NCI-H1436 treated with DMSO at 0.1 percent for 48 hours (cell line): ENCODE measurements around the gene ARHGEF7.

Source experiments
- DNase-seq: peaks from one replicate; lab custom pipeline; 2025; lab: John Stamatoyannopoulos, UW

ARHGEF7 gene

DNA sequence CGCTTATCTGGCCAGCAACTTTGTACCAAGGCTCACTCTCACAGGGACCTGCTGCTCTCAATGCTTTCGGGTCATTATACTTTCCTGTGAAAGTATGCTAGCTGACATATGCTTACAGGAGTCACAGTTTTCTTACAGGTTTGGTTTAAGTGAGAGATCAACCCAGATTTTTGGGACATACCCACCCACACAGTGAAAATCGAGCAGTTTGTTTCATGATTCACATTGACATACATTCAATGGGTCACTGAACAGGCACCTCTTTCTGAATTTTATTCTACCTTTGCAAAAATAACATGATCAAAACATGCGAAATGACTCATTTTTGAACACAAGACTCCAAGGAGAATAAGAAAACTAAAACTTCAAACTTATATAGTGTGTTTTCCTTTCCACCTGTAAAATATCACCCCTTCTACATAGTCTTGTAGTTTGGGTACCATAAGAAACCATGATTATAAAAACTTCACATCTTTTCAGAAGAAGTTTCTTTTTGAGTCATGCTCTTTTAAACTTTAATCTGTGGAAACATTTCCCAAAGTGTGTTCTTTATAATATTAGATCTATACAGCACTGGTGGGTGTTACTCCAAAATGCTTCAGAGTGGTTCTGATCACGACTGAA lies 161.0 kb downstream of the ARHGEF7 start:
- DNase-seq, result no peak

GRCh38 chr13:111278258-111278657 lies 163.1 kb downstream of the ARHGEF7 start:
- no peak for DNase-seq

DNA sequence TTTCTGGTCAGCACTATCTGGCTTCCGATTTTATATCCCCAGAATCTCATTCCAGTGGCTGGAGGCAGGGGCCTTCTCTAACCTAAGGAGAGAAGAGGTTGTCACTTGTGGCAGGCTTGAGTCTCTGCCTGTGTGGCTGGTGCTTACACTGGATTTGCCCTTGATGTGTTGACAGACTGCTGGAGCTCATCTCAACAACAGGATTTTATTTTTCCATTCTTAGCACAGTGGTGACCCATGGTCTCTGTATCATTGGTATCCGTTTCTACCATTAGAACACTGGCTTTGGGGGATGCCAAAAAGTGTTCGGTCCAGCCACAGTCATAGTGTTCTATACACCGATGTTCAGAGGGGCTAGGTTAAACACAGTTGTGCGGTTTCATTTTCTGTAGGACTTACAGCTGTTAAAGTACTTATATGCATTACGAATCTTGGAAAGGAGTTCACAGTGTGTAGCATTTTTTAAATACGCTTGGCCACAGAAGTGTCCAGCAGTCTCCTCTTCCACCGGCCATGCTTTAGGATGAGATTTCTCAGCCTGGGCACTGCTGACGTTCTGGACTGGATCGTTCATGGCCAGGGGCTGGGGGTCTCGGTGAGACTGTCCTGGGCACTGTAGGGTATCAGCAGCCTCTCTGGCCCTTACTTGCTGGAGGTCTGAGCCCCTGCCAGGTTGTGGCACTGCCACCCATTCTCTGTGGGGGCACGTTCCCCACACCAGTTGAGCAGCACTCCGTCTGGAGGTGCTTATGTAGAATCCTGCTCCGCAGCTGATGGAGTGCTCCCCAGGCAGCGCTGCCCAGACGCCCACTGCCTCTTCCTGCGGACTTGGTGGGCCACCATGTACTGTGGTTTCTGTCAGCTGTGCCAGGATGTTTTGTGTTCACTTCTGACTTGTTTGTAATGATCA lies 163.9 kb downstream of the ARHGEF7 start:
- DNase-seq, result no peak

- no peak for DNase-seq
Observed at GRCh38 chr13:111280226-111280625, 165.1 kb downstream of the ARHGEF7 start.

DNA sequence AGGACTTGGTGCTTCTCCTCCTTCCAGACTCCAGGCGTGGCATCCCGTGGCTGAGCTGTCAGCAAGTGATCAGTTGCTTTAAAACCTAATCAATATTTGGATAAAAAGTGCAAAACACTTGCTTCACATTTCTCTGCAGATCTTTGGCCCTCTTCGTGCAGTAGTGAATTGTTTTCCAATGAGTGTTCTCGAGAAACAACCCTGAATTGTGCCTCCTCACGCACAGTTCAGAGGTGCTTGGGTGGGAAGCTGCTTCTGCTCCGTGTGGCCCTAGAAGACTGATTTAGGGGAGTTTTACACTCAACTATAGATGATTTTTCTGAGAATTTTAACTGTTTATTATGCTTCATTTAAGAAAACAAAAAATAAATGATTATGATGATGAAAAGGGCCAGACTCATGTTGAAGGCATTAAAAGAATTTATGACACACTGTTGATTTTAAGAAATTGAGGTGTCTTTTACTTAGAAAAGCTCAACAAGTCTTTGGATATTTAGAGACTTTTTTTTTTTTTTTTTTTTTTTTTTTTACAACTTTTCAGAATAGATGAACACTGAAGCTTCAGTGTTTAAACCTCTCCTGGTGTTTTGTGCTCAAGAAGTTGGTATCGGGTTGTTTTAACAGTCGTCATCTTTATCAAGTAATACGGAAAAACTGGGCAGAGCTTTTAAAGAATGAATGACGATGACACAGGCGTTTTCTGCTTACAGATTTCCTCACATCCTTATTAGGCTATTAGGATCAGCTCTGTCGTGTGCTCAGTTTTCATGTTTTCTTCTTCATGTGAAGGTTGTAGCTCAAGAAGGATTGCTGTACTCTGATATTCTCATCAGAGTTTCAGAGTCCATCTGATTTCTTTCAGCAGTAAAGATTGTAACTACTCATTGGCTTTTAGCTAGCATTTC lies 165.8 kb downstream of the ARHGEF7 start:
- DNase-seq, result no peak

GRCh38 chr13:111281751-111282311 lies 166.7 kb downstream of the ARHGEF7 start:
- no peak for DNase-seq

DNA sequence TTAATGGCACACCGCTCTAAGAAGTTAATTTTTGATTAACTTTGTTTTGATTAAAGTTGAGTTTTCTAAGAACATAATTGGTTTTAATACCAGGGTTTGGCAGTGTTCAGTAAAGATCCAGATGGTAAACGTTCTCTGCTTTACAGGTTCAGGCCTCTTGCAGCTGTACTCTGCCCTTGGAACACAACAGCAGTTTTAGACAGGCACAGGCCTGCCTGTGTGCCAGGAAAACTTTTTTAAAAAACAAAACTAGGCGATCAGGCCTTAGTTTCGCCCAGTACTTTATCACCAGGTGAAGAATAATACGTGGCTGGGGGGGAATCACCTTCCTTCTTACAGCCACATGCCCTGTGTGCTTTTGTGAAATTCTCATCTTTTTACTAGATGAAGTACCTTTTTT lies 167.3 kb downstream of the ARHGEF7 start:
- DNase-seq, result no peak

DNA sequence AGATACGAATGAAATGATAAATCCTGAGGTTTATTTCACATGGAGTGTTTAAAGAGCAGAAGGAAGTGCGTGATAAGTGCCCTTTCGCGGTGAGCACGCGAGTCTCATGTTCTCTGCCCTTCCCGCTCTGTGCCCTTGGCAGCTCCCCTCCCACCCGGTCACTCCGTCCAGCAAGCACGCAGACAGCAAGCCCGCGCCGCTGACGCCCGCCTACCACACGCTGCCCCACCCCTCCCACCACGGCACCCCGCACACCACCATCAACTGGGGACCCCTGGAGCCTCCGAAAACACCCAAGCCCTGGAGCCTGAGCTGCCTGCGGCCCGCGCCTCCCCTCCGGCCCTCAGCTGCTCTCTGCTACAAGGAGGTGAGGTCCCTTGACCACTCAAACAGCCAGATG lies 167.9 kb downstream of the ARHGEF7 start:
- no peak for DNase-seq

DNA sequence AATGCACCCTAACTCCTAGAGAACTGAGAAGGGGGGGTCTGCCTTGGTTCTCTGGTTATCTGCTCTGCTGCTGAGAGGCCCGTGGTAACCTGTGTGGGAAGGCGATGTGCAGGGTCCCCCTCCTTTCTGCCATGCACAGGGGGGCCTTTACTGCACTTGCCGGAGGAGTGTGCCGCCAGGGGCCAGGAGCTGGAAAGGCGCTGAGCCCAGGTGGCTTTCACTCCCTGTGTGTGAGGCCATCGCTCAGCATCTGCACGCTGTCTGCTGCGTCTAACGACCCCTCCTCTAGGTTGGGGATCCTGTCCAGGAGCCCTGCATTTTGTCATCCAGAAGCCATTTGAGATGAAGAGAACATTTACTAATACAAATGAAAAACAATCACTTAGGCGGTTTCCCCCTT lies 168.3 kb downstream of the ARHGEF7 start:
- no peak for DNase-seq

DNA sequence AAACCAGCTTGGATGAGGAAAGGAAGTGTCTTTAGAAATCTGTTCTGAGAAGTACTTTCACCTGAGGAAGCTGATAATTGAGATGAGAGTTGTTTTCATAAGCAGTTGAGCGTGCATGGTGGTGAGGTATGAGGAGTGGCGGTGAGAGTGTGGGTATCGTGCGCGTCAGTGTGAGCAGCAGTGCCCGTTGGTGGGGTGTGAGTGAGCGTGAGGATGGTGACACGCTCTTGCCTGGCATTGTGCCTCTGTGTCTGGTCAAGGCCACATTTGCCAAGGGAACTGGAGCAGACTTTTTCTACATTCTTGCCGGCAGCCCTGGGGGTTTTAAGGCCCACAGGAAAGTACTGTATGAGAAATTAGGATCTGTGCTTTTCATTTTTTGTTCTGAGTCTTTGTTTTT lies 168.9 kb downstream of the ARHGEF7 start:
- DNase-seq, result no peak

GRCh38 chr13:111284565-111284964 lies 169.5 kb downstream of the ARHGEF7 start:
- no peak for DNase-seq

DNA sequence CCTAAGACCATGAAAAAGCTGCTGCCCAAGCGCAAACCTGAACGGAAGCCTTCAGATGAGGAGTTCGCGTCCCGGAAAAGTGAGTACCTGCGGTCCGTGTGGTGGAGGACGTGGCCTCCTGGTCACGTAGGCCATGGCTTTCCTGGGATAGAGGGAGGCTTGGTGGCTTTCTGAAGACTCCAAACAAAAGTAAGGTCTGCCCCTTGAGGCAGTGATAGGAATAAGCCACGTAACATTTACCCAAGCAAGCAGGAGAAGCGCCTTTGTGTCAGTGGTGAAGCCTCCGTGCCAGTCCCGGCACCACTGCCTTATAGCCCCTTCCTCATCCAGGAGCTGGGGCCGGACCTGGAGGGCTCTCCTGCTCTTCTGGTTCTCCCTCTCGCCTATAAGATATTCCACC lies 171.1 kb downstream of the ARHGEF7 start:
- no peak for DNase-seq

DNA sequence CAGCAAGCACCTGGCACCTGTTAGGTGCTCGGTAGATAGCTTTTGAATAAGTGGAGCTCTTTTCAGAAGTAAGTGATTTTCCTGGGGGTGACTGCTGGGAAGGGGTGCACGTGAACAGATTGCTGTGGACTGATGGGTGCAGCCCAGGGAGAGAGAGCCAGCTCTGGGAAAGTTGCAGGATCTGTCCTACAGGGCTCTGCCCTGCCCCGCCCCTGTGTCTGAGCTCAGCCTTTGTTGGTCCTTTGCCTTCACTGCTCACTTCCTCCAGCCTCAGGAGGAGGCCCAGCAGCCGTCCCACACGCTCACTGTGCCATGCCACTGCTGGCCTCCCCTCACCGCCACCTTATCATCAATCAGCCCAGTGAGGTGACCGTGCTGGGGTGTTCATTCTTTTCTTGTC lies 171.6 kb downstream of the ARHGEF7 start:
- no peak for DNase-seq

DNA sequence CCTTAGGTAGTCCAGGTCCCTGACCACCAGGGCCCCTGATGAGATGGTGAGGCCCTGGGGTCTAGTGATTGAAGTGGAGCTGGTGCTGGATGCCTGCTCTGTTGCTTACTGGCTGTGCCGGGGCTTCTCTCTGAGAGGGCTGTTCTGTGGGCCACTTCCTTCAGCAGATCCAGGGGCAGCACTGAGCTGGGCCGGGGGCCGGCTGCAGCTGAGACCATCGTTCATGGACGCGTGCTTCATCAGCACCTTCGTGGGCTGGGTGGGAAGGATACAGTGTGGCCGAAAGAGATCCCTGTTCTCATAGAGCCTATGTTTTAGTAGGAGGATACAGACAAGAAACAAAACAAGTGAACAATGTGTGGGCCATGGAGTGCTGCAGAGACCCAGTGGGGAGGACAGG lies 172.1 kb downstream of the ARHGEF7 start:
- DNase-seq, result no peak

DNA sequence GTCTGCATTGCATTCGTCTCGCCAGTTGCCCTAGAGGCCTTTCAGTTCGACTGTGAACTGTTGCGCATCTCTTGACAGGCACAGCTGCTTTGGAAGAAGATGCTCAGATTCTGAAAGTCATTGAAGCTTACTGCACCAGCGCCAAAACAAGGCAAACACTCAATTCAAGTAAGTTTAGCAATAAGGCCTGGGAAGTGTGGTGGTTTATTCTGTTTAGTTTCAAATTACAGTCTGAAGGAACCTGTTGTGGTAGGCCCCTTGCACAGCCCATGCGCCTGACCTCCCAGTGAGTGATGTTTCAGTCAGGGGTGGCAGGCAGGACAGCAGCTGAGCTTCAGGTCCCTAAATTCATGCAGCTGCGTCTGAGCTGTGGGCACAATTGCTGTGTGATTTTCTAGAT lies 173.2 kb downstream of the ARHGEF7 start:
- no peak for DNase-seq

DNA sequence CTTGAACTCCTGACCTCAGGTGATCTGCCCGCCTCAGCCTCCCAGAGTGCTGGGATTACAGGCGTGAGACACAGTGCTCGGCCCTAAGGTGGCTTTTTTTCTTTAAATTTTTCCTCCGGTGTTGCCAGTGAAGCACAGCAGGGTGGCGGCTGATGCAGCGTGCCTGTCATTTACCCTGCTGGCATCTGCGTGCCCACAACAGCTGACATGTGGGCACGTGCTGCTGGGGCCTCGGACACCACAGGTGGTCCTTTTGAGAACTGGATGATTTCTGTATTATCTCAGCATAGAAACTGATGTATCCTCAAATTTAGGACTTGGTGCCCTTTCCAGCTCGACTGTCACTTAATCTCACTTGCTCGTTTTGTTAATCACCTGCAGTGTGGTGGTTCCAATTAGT lies 174.1 kb downstream of the ARHGEF7 start:
- DNase-seq, result no peak

- no peak for DNase-seq
Observed at GRCh38 chr13:111291908-111292307, 176.8 kb downstream of the ARHGEF7 start.

GRCh38 chr13:111292710-111293485 lies 177.8 kb downstream of the ARHGEF7 start:
- no peak for DNase-seq

GRCh38 chr13:111295886-111296285 lies 180.8 kb downstream of the ARHGEF7 start:
- no peak for DNase-seq

DNA sequence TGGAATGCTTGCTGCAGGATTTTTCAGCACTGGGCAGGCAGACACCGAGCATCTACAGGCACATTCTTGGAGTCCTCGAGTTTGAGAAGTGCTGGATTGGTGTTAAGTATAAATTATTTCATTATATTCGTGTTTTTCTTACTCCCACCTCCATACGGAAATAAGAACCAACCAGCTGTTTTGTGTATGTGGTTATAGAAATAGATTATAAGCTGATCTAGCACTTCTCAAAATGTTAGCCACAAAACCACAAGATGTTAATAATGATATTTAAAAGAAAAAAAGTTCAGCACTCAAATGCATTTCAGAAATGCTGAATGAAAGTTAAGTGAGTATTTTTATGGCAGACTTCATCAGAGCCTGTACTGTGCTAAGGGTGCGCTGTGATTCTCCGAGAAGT lies 181.3 kb downstream of the ARHGEF7 start:
- no peak for DNase-seq

- DNase-seq, result no peak
Observed at GRCh38 chr13:111298214-111298975, 183.3 kb downstream of the ARHGEF7 start.
